H1 (cell line): ENCODE data around the gene MMEL1. TPM values are rescaled to one million over a fixed set of nuclear protein-coding genes. Genes with fewer than 3 reads are reported as not detected.

ENCODE experiments used
- CTCF ChIA-PET: fragments of 300-600 bp; sonication (Branson Sonifier 250); formaldehyde crosslinking; loops from one replicate; lab custom pipeline; 2021; ENCODE audit not compliant: partially characterized antibody; lab: Charles Lee
- POLR2A ChIA-PET: fragments of 300-600 bp; sonication (Branson Sonifier 250); formaldehyde crosslinking; loops from one replicate; lab custom pipeline; 2021; ENCODE audit warnings: inconsistent platforms; ENCODE audit not compliant: partially characterized antibody; lab: Charles Lee
- DNase-seq, 2 experiments: peaks; one replicate each; pipeline versions ENCODE4 v3.0.0 to v3.0.0-alpha.2; 2010 to 2022; ENCODE audit warnings: low spot score in 2 of 2, low read depth in 1 of 2, mixed read lengths in 1 of 2
- FAIRE-seq: peaks from 2 replicates; lab custom pipeline; 2011; peaks lifted over from hg19 to GRCh38; lab: Jason Lieb, UNC
- H2AFZ ChIP-seq: 2 replicates; pipeline ENCODE4 v1.8.1; 2012; ENCODE audit warnings: low read length, inconsistent platforms
- H2AK5ac ChIP-seq: 2 replicates; pipeline ENCODE4 v1.6.1; 2013; ENCODE audit warnings: low read depth, low read length
- H2BK120ac ChIP-seq: replicated peaks from 2 replicates; pipeline ENCODE3; 2013; ENCODE audit warnings: low read depth, low read length, inconsistent platforms
- H2BK12ac ChIP-seq: 2 replicates; pipeline ENCODE4 v1.6.1; 2013; ENCODE audit warnings: low read depth, low read length
- H2BK15ac ChIP-seq: 2 replicates; pipeline ENCODE4 v1.6.1; 2013; ENCODE audit warnings: low read length
- H2BK20ac ChIP-seq: 2 replicates; pipeline ENCODE4 v1.6.1; 2013; ENCODE audit warnings: low read length
- H2BK5ac ChIP-seq: 2 replicates; pipeline ENCODE4 v1.6.1; 2013; ENCODE audit warnings: low read depth, low read length
- H3K14ac ChIP-seq: 2 replicates; pipeline ENCODE4 v1.6.1; 2013; ENCODE audit warnings: inconsistent platforms; ENCODE audit not compliant: insufficient read length
- H3K18ac ChIP-seq: 2 replicates; pipeline ENCODE4 v1.6.1; 2013; ENCODE audit warnings: low read length; ENCODE audit errors: extremely low read depth
- H3K23ac ChIP-seq: 2 replicates; pipeline ENCODE4 v1.6.1; 2013; ENCODE audit warnings: inconsistent platforms; ENCODE audit not compliant: insufficient read length
- H3K23me2 ChIP-seq: 2 replicates; pipeline ENCODE4 v1.6.1; 2013; ENCODE audit warnings: low read depth, low read length
- H3K27ac ChIP-seq: 2 replicates; pipeline ENCODE4 v1.6.1; 2011; ENCODE audit warnings: low read depth, low read length, inconsistent platforms
- H3K27me3 ChIP-seq, 4 experiments: replicated peaks in 1 of 4; 1 replicate in 1 of 4; 2 replicates in 3 of 4; pipeline versions ENCODE4 v1.6.1 to v1.8.1; 2011 to 2013; ENCODE audit warnings: low read length in 3 of 4, mild to moderate bottlenecking in 3 of 4, inconsistent platforms in 2 of 4, mixed read lengths in 2 of 4, moderate library complexity in 1 of 4; ENCODE audit not compliant: control insufficient read depth in 3 of 4, insufficient read depth in 3 of 4; ENCODE audit errors: extremely low read depth in 1 of 4
- H3K36me3 ChIP-seq, 4 experiments: 2 replicates each; pipeline versions ENCODE4 v1.6.1 to v1.8.1; 2011 to 2013; ENCODE audit warnings: mild to moderate bottlenecking in 4 of 4, low read length in 3 of 4, moderate library complexity in 2 of 4, control low read depth in 1 of 4, inconsistent platforms in 1 of 4; ENCODE audit not compliant: insufficient read depth in 4 of 4, control insufficient read depth in 2 of 4
- H3K4ac ChIP-seq: replicated peaks from 2 replicates; pipeline ENCODE3; 2013; ENCODE audit warnings: low read length, low read depth, mixed read lengths, inconsistent platforms; ENCODE audit not compliant: insufficient read length
- H3K4me1 ChIP-seq, 4 experiments: replicated peaks in 1 of 4; 1 replicate in 1 of 4; 2 replicates in 3 of 4; pipeline versions ENCODE4 v1.6.1 to v1.8.1; 2011 to 2013; ENCODE audit warnings: low read length in 3 of 4, inconsistent platforms in 2 of 4, mixed read lengths in 1 of 4; ENCODE audit not compliant: insufficient read depth in 4 of 4, control insufficient read depth in 3 of 4
- H3K4me2 ChIP-seq, 2 experiments: 2 replicates each; pipeline versions ENCODE4 v1.6.1 to v1.8.1; 2011 to 2013; ENCODE audit warnings: low read depth in 2 of 2, low read length in 2 of 2, control low read depth in 1 of 2, inconsistent platforms in 1 of 2, mild to moderate bottlenecking in 1 of 2; ENCODE audit not compliant: insufficient read depth in 1 of 2
- H3K4me3 ChIP-seq, 4 experiments: fragments of 200-600, 300-600 bp in 1 of 4; sonication (generic), shearing (Covaris generic), sonication (Bioruptor Twin) in 1 of 4; 2 replicates each; pipeline versions ENCODE4 v1.5.1 to v1.8.1; 2011 to 2016; ENCODE audit warnings: low read length in 4 of 4, low read depth in 3 of 4, control low read depth in 2 of 4, inconsistent platforms in 2 of 4, mild to moderate bottlenecking in 2 of 4, mixed read lengths in 1 of 4, moderate library complexity in 1 of 4; ENCODE audit not compliant: insufficient read depth in 2 of 4; ENCODE audit errors: extremely low read depth in 1 of 4
- H3K56ac ChIP-seq: replicated peaks from 2 replicates; pipeline ENCODE3; 2013; ENCODE audit warnings: low read depth, mild to moderate bottlenecking, mixed read lengths, low read length, inconsistent platforms; ENCODE audit not compliant: insufficient read length
- H3K79me1 ChIP-seq: 2 replicates; pipeline ENCODE4 v1.6.1; 2013; ENCODE audit warnings: low read depth, low read length, control low read depth
- H3K79me2 ChIP-seq, 2 experiments: 2 replicates each; pipeline versions ENCODE4 v1.6.1 to v1.8.1; 2012 to 2013; ENCODE audit warnings: low read length in 2 of 2, mild to moderate bottlenecking in 2 of 2, inconsistent platforms in 1 of 2; ENCODE audit not compliant: insufficient read depth in 2 of 2, control insufficient read depth in 1 of 2
- H3K9ac ChIP-seq, 4 experiments: replicated peaks in 1 of 4; 1 replicate in 1 of 4; 2 replicates in 3 of 4; pipeline versions ENCODE4 v1.6.1 to v1.8.1; 2011 to 2013; ENCODE audit warnings: low read depth in 3 of 4, low read length in 3 of 4, control low read depth in 2 of 4, mild to moderate bottlenecking in 2 of 4, moderate library complexity in 2 of 4, inconsistent platforms in 1 of 4; ENCODE audit errors: extremely low read depth in 1 of 4
- H3K9me3 ChIP-seq, 2 experiments: 2 replicates each; pipeline versions ENCODE4 v1.6.1 to v1.8.1; 2012 to 2013; ENCODE audit warnings: mild to moderate bottlenecking in 2 of 2, moderate library complexity in 2 of 2, control low read depth in 1 of 2, inconsistent platforms in 1 of 2, low read depth in 1 of 2, low read length in 1 of 2, mixed read lengths in 1 of 2; ENCODE audit not compliant: insufficient read depth in 2 of 2
- H4K20me1 ChIP-seq, 2 experiments: replicated peaks in 1 of 2; 2 replicates each; pipeline versions ENCODE3 to v1.8.1; 2011 to 2013; ENCODE audit warnings: inconsistent platforms in 2 of 2, low read length in 2 of 2, mild to moderate bottlenecking in 1 of 2; ENCODE audit not compliant: insufficient read depth in 2 of 2, control insufficient read depth in 1 of 2
- H4K5ac ChIP-seq: 2 replicates; pipeline ENCODE4 v1.6.1; 2013; ENCODE audit warnings: low read length, low read depth, mixed read lengths, inconsistent platforms; ENCODE audit not compliant: insufficient read length
- H4K8ac ChIP-seq: 2 replicates; pipeline ENCODE4 v1.8.0; 2013; ENCODE audit warnings: mild to moderate bottlenecking, moderate library complexity, low read length, inconsistent platforms; ENCODE audit not compliant: insufficient read depth; ENCODE audit errors: extremely low read depth
- H4K91ac ChIP-seq: replicated peaks from 2 replicates; pipeline ENCODE3; 2013; ENCODE audit warnings: low read length, mixed read lengths, inconsistent platforms; ENCODE audit not compliant: insufficient read length
- GTF2F1 ChIP-seq: IDR thresholded peaks from 2 replicates; pipeline ENCODE4 v1.6.1; 2012; ENCODE audit warnings: low read depth, low read length, improper control_type of control experiment, borderline replicate concordance
- KDM4A ChIP-seq: IDR thresholded peaks from one replicate; pipeline ENCODE4 v1.7.1; 2012; ENCODE audit warnings: low read depth, mild to moderate bottlenecking, moderate library complexity, low read length, inconsistent platforms; ENCODE audit not compliant: severe bottlenecking
- KDM5A ChIP-seq: fragments of 200-600 bp; IDR thresholded peaks from 2 replicates; pipeline ENCODE4 v1.7.1; 2012; ENCODE audit warnings: mild to moderate bottlenecking, low read length, inconsistent platforms, mixed read lengths
- PHF8 ChIP-seq: fragments of 200-600 bp; sonication (generic); conservative IDR thresholded peaks from 2 replicates; pipeline ENCODE4 v1.7.1; 2012; ENCODE audit warnings: low read depth, mild to moderate bottlenecking, inconsistent platforms, low read length, moderate library complexity
- SAP30 ChIP-seq: fragments of 300-600 bp; sonication (generic); IDR thresholded peaks from 2 replicates; pipeline ENCODE4 v1.7.1; 2012; ENCODE audit warnings: low read length, moderate library complexity, mild to moderate bottlenecking, inconsistent platforms; ENCODE audit not compliant: insufficient read depth, insufficient replicate concordance
- SIN3A ChIP-seq, 2 experiments: IDR thresholded peaks in 1 of 2; conservative IDR thresholded peaks in 1 of 2; 2 replicates each; pipeline ENCODE4 v1.6.1; 2011 to 2012; ENCODE audit warnings: low read length in 2 of 2, improper control_type of control experiment in 1 of 2, low read depth in 1 of 2, mild to moderate bottlenecking in 1 of 2
- SIX5 ChIP-seq: IDR thresholded peaks from 2 replicates; pipeline ENCODE4 v1.6.1; 2011; ENCODE audit warnings: mild to moderate bottlenecking, low read depth, low read length
- TAF7 ChIP-seq: optimal IDR thresholded peaks from 2 replicates; pipeline ENCODE3; 2011; ENCODE audit warnings: low read depth, mild to moderate bottlenecking, inconsistent platforms, low read length, moderate library complexity, borderline replicate concordance
- TCF12 ChIP-seq: IDR thresholded peaks from 2 replicates; pipeline ENCODE4 v1.6.1; 2011; ENCODE audit warnings: low read depth, mild to moderate bottlenecking, low read length
- WGBS, 2 experiments: shearing (Covaris generic) in 1 of 2; methylation state at CpG; one replicate each; pipeline versions ENCODE4 v1.1.6 to v1.1.7; 2013 to 2015; ENCODE audit warnings: low lambda C conversion rate in 2 of 2, mixed read lengths in 2 of 2, inconsistent platforms in 1 of 2, low coverage in 1 of 2, missing lambda C conversion rate in 1 of 2; ENCODE audit not compliant: insufficient replicate concordance in 2 of 2, insufficient coverage in 1 of 2, insufficient read length in 1 of 2; ENCODE audit errors: extremely low coverage in 1 of 2, missing lambda C conversion rate in 1 of 2; 5-methylcytosine and 5-hydroxymethylcytosine counted together
- polyA plus RNA-seq, 7 experiments: library from polyadenylated mRNA; depleted of rRNA in 3 of 7; stranded (reverse) in 5 of 7; unstranded in 2 of 7; fragments of >200 nt in 5 of 7; fragments of 200-250 nt in 2 of 7; gene quantifications; 1 replicate in 5 of 7; 2 replicates in 1 of 7; 4 replicates in 1 of 7; pipeline versions ENCODE4 v1.2.1 to v1.2.3, GENCODE V29; 2011 to 2013; ENCODE audit warnings: missing spikeins in 2 of 7, mixed read lengths in 2 of 7
- total RNA-seq: library from RNA; stranded (reverse); fragmentation: NEBNext Ultra II Directional; extraction: Animal tissue kit (Norgen Biotek cat#: 25700); gene quantifications from 2 replicates; pipeline ENCODE4 v1.2.1, GENCODE V29; 2021
- TF ChIP-seq, protein P1 (sequence below), 3 experiments: IDR thresholded peaks; 1 replicate in 2 of 3; 2 replicates in 1 of 3; pipeline versions ENCODE4 v1.5.1 to v1.6.1; 2011; ENCODE audit warnings: low read length in 3 of 3, mild to moderate bottlenecking in 3 of 3, inconsistent platforms in 2 of 3, low read depth in 1 of 3, moderate library complexity in 1 of 3; ENCODE audit not compliant: insufficient read depth in 1 of 3; ENCODE audit errors: control extremely low read depth in 1 of 3

Gene MMEL1
- total and polyA plus RNA-seq, 2 of the 8 experiments (the other 6 are each of a cell fraction or from before 2014, with no cell fraction given), result 0.91 to 1.7 TPM

- Histone ChIP-seq H3K9me3 (peaks cover 0 to 12% of the 10 kb centered on the region in 2 experiments; a peak in 2 of 4 replicates), H2AK5ac (no peak overlapping the region), H3K4me3 (no peak overlapping the region), H4K5ac (no peak overlapping the region), H3K23ac (no peak overlapping the region), H3K79me2 (no peaks in the 10 kb centered on the region), H4K91ac (no peak overlapping the region), H2BK20ac (no peak overlapping the region), H3K56ac (no peak overlapping the region), H2BK12ac (no peak overlapping the region), H3K9ac (no peak overlapping the region), H3K23me2 (no peaks in the 10 kb centered on the region), H2AFZ (no peak overlapping the region), H2BK5ac (no peak overlapping the region), H3K4me1 (no peaks in the 10 kb centered on the region), H2BK120ac (no peak overlapping the region), H4K20me1 (no peaks in the 10 kb centered on the region), H3K27me3 (no peaks in the 10 kb centered on the region), H3K4ac (no peak overlapping the region), H3K14ac (no peak overlapping the region), H2BK15ac (no peak overlapping the region), H4K8ac (no peak overlapping the region), H3K79me1 (no peaks in the 10 kb centered on the region), H3K27ac (no peak overlapping the region), H3K4me2 (no peak overlapping the region), H3K36me3 (peaks cover 0 to 8% (median 0%) of the 10 kb centered on the region in 4 experiments; a peak in 1 of 8 replicates), H3K18ac (no peak overlapping the region)
- FAIRE-seq, result no peak
- CTCF ChIA-PET, result no interaction called here
- 89% methylated on average over 17 of the region's 20 CpGs; no CpG with 5 or more reads in 1 of the 2 experiments for WGBS, 2 experiments
- no peak for DNase-seq
- POLR2A ChIA-PET, result no interaction called here
- no peak for TF ChIP-seq TCF12
- TF ChIP-seq, protein P1, sequence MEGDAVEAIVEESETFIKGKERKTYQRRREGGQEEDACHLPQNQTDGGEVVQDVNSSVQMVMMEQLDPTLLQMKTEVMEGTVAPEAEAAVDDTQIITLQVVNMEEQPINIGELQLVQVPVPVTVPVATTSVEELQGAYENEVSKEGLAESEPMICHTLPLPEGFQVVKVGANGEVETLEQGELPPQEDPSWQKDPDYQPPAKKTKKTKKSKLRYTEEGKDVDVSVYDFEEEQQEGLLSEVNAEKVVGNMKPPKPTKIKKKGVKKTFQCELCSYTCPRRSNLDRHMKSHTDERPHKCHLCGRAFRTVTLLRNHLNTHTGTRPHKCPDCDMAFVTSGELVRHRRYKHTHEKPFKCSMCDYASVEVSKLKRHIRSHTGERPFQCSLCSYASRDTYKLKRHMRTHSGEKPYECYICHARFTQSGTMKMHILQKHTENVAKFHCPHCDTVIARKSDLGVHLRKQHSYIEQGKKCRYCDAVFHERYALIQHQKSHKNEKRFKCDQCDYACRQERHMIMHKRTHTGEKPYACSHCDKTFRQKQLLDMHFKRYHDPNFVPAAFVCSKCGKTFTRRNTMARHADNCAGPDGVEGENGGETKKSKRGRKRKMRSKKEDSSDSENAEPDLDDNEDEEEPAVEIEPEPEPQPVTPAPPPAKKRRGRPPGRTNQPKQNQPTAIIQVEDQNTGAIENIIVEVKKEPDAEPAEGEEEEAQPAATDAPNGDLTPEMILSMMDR (IDR thresholded peaks at IDR 0.05; ENCODE audit: control extremely low read depth in 1 of 3, insufficient read depth in 1 of 3, low read depth in 1 of 3, low read length in 3 of 3), result no peak
- no peak for TF ChIP-seq TAF7
- TF ChIP-seq KDM5A, result no peak
- no peak for TF ChIP-seq SAP30
- TF ChIP-seq GTF2F1, result no peak
- TF ChIP-seq SIX5, result no peak
- TF ChIP-seq PHF8, result no peak
- TF ChIP-seq SIN3A (conservative IDR thresholded peaks at IDR 0.05 in 1 of 2, IDR thresholded peaks at IDR 0.05 in 1 of 2; ENCODE audit: low read depth in 1 of 2, low read length in 2 of 2), result no peak
- no peak for TF ChIP-seq KDM4A
These were observed 38.7 kb downstream of the MMEL1 start for GRCh38 chr1:2594001-2594640.
